H1 (cell line): ENCODE data around the gene KRTAP1-5. TPM values are rescaled to one million over a fixed set of nuclear protein-coding genes. Genes with fewer than 3 reads are reported as not detected.

Source experiments
- KDM5A ChIP-seq: fragments of 200-600 bp; IDR thresholded peaks from 2 replicates; pipeline ENCODE4 v1.7.1; 2012; ENCODE audit warnings: mild to moderate bottlenecking, low read length, inconsistent platforms, mixed read lengths
- polyA plus RNA-seq, 7 experiments: library from polyadenylated mRNA; depleted of rRNA in 3 of 7; stranded (reverse) in 5 of 7; unstranded in 2 of 7; fragments of >200 nt in 5 of 7; fragments of 200-250 nt in 2 of 7; gene quantifications; 1 replicate in 5 of 7; 2 replicates in 1 of 7; 4 replicates in 1 of 7; pipeline versions ENCODE4 v1.2.1 to v1.2.3, GENCODE V29; 2011 to 2013; ENCODE audit warnings: missing spikeins in 2 of 7, mixed read lengths in 2 of 7
- total RNA-seq: library from RNA; stranded (reverse); fragmentation: NEBNext Ultra II Directional; extraction: Animal tissue kit (Norgen Biotek cat#: 25700); gene quantifications from 2 replicates; pipeline ENCODE4 v1.2.1, GENCODE V29; 2021

The KRTAP1-5 gene
- total and polyA plus RNA-seq, 2 of the 8 experiments (the other 6 are each of a cell fraction or from before 2014, with no cell fraction given), result not detected

DNA sequence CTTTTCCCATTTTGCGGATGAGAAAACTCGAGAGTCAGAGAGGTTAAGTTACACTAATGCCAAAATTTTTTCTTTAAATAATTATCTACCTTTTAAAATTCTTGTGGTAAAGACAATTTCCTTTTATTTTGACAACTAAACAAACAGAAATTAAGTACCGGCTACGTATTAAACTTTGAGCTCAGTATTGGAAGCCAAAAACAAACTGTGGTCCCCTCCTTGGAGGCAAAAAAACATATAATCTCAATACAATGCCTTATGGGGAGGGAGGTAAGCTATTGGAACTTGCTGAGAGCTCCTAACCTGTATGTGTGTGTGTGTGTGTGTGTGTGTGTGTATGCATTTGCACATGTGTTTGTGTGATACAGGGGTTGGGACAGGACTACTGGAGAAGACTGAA is 36.4 kb upstream of the KRTAP1-5 start (continued):
- TF ChIP-seq KDM5A, result no peak
